T-cell (primary cell): Measurements from ENCODE around the gene MPLKIP. TPM values are rescaled to one million over a fixed set of nuclear protein-coding genes. Genes with fewer than 3 reads are reported as not detected.
A peak's percentile ranks its signal among the peaks of the same experiment; 100 is the strongest.
"Not testable (repeated sequence)": the region's sequence is repeated elsewhere in the genome, so short reads cannot be mapped to it uniquely, and the experiment has no call there.

Experiments used
- ATAC-seq, 4 experiments: fragments of 200-7000 bp in 3 of 4; fragments of 150-1000 bp in 1 of 4; cut with Tn5 transposase; replicated peaks in 1 of 4; 1 replicate in 3 of 4; 2 replicates in 1 of 4; pipeline ENCODE4 v1.10.0; 2021; ENCODE audit warnings: moderate library complexity in 3 of 4, mild to moderate bottlenecking in 2 of 4, moderate number of reproducible peaks in 1 of 4
- CTCF ChIA-PET, 2 donors: fragments of 300-600 bp; sonication (Branson Sonifier 250); formaldehyde crosslinking; loops; one replicate each; lab custom pipeline; 2022; ENCODE audit warnings: antibody characterized with exemption in 2 of 2; lab: Charles Lee
- POLR2A ChIA-PET, 2 donors: fragments of 300-600 bp; sonication (Branson Sonifier 250); formaldehyde crosslinking; loops; one replicate each; lab custom pipeline; 2022; ENCODE audit warnings: antibody characterized with exemption in 2 of 2; lab: Charles Lee
- DNase-seq, 35 experiments: peaks; one replicate each; pipeline versions ENCODE4 v3.0.0 to v3.0.0-alpha.2; 2013 to 2023
- H3K27ac ChIP-seq: one replicate; pipeline ENCODE4 v1.5.1; 2013; ENCODE audit warnings: low read length
- H3K27me3 ChIP-seq, 2 experiments: replicated peaks in 1 of 2; 1 replicate in 1 of 2; 2 replicates in 1 of 2; pipeline versions ENCODE4 v1.6.1 to v1.7.0; 2013; ENCODE audit warnings: low read length in 1 of 2, mixed read lengths in 1 of 2; ENCODE audit not compliant: control insufficient read depth in 2 of 2, insufficient read depth in 2 of 2; ENCODE audit errors: extremely low read depth in 1 of 2
- H3K36me3 ChIP-seq, 2 donors: 1 replicate in 1 of 2; 2 replicates in 1 of 2; pipeline versions ENCODE4 v1.6.1 to v1.7.0; 2013; ENCODE audit warnings: low read length in 1 of 2; ENCODE audit not compliant: control insufficient read depth in 2 of 2, insufficient read depth in 1 of 2; ENCODE audit errors: extremely low read depth in 1 of 2
- H3K4me1 ChIP-seq, 2 experiments: 1 replicate in 1 of 2; 2 replicates in 1 of 2; pipeline versions ENCODE4 v1.6.1 to v1.7.0; 2013; ENCODE audit warnings: low read length in 2 of 2, mixed read lengths in 1 of 2; ENCODE audit not compliant: insufficient read depth in 2 of 2, control insufficient read depth in 1 of 2; ENCODE audit errors: extremely low read depth in 1 of 2
- H3K4me3 ChIP-seq, 2 donors: 1 replicate in 1 of 2; 2 replicates in 1 of 2; pipeline versions ENCODE4 v1.5.1 to v1.7.0; 2013; ENCODE audit warnings: mild to moderate bottlenecking in 2 of 2, low read length in 1 of 2, moderate library complexity in 1 of 2; ENCODE audit not compliant: control insufficient read depth in 1 of 2; ENCODE audit errors: extremely low read depth in 1 of 2
- H3K9me3 ChIP-seq: 2 replicates; pipeline ENCODE4 v1.7.0; 2013
- H3K27ac Mint-ChIP-seq, 2 donors: one replicate each; pipeline ENCODE4 v1.8.0; 2020 to 2021; ENCODE audit warnings: mild to moderate bottlenecking in 2 of 2, mixed read lengths in 2 of 2
- H3K27me3 Mint-ChIP-seq, 2 donors: one replicate each; pipeline ENCODE4 v1.8.0; 2021 to 2022; ENCODE audit warnings: mixed read lengths in 2 of 2
- H3K36me3 Mint-ChIP-seq: one replicate; pipeline ENCODE4 v1.8.0; 2021; ENCODE audit warnings: mixed read lengths
- H3K4me1 Mint-ChIP-seq, 3 donors: one replicate each; pipeline ENCODE4 v1.8.0; 2020 to 2022; ENCODE audit warnings: mixed read lengths in 3 of 3, mild to moderate bottlenecking in 1 of 3
- H3K4me3 Mint-ChIP-seq, 3 donors: one replicate each; pipeline ENCODE4 v1.8.0; 2020 to 2022; ENCODE audit warnings: mild to moderate bottlenecking in 3 of 3, mixed read lengths in 3 of 3, moderate library complexity in 3 of 3
- H3K9me3 Mint-ChIP-seq, 3 donors: one replicate each; pipeline ENCODE4 v1.8.0; 2020 to 2022; ENCODE audit warnings: mixed read lengths in 3 of 3
- WGBS: methylation state at CpG from one replicate; pipeline ENCODE4 v1.1.5; 2013; ENCODE audit warnings: missing lambda C conversion rate; ENCODE audit not compliant: insufficient coverage; 5-methylcytosine and 5-hydroxymethylcytosine counted together
- total RNA-seq, 35 experiments: library from RNA in 6 of 35; stranded (reverse) in 6 of 35; fragments of 120-200 nt in 1 of 35; gene quantifications; one replicate each; pipeline versions ENCODE4 v1.2.1 to v1.2.4 and lab custom pipeline; 2013 to 2026

Gene MPLKIP
- total RNA-seq (10 to 100 TPM; 16.6 to 39.0 (median 33.8) TPM), total RNA-seq (lab: John Stamatoyannopoulos, UW) (12.6 to 45.5 (median 25.9) reads per million in 29 experiments)
- total RNA-seq (2013) = 18.0 TPM

- Mint-ChIP-seq H3K9me3 (no peaks in the 10 kb centered on the region), H3K4me3 (peak within 1 kb of the TSS; percentile 90 to 97 (median 95)), H3K4me1 (peaks cover 43% of the 10 kb centered on the region in 3 donors), H3K36me3 (no peaks in the 10 kb centered on the region), H3K27me3 (peaks cover 0 to 5% of the 10 kb centered on the region in 2 donors), H3K27ac (peak within 1 kb of the TSS; percentile 96 to 99)
- DNase-seq (peak; percentile 65 to 93 (median 82)), ATAC-seq (peak; percentile 88 to 95 (median 90))
- 1% methylated on average over 58 of the region's 75 CpGs for WGBS
- Histone ChIP-seq H3K36me3 (no peaks in the 10 kb centered on the region), H3K4me1 (peaks cover 14 to 22% of the 10 kb centered on the region in 2 experiments), H3K27ac (peak within 1 kb of the TSS; percentile 84), H3K4me3 (peak within 1 kb of the TSS; percentile 87 to 94), H3K27me3 (peaks cover 0 to 11% of the 10 kb centered on the region in 2 experiments), H3K9me3 (no peaks in the 10 kb centered on the region)
- ChIA-PET CTCF (interaction anchor here in 1 of 2 donors (0.6 kb wide), 1 partner anchor 36 kb away, joined by 3 read pairs; no protein-coding TSS in a partner anchor), POLR2A (interaction anchor here in 1 of 2 donors (0.6 to 0.7 kb wide), 2 partner anchors 36 to 402 kb away, joined by 3 read pairs; no protein-coding TSS in a partner anchor)
These were observed at the start of gene MPLKIP, which contains the start of gene SUGCT for GRCh38 chr7:40134428-40135316. TSS of gene MPLKIP (minus strand) at chr7:40134622. CDS start at chr7:40134567, 55 bp downstream. TSS of gene SUGCT (plus strand) at chr7:40135005.

GRCh38 chr7:40182452-40182851 is 48.0 kb upstream of the MPLKIP start:
- no peaks in the 10 kb centered on the region for H3K4me1 Mint-ChIP-seq

GRCh38 chr7:40177071-40177470 is 42.6 kb upstream of the MPLKIP start:
- WGBS = no CpG with 5 or more reads among the region's 5 CpGs
- no peaks in the 10 kb centered on the region for H3K36me3 ChIP-seq
- H3K27me3 ChIP-seq = peaks cover 0 to 3% of the 10 kb centered on the region in 2 experiments
- Mint-ChIP-seq H3K36me3 (no peaks in the 10 kb centered on the region), H3K4me3 (no peak overlapping the region), H3K27ac (no peak overlapping the region), H3K4me1 (no peaks in the 10 kb centered on the region), H3K9me3 (no peaks in the 10 kb centered on the region), H3K27me3 (peaks cover 3 to 6% of the 10 kb centered on the region in 2 donors)
- ChIA-PET POLR2A (no interaction called here), CTCF (no interaction called here)
- ATAC-seq = no peak
- H3K27ac ChIP-seq = no peak overlapping the region
- H3K9me3 ChIP-seq = no peaks in the 10 kb centered on the region
- no peaks in the 10 kb centered on the region for H3K4me1 ChIP-seq
- no peak overlapping the region for H3K4me3 ChIP-seq
- DNase-seq = no peak

More at GRCh38 chr7:40182452-40182851, 48.0 kb upstream of the MPLKIP start:
- WGBS = 100% methylated on average over 1 of the region's 4 CpGs
- H3K36me3 ChIP-seq = no peaks in the 10 kb centered on the region
- CTCF ChIA-PET = interaction anchor here in 1 of 2 donors (0.5 to 0.6 kb wide), 2 partner anchors 34 to 53 kb away, joined by 3 to 6 read pairs; no protein-coding TSS in a partner anchor
- no peak overlapping the region for H3K4me3 ChIP-seq
- H3K9me3 ChIP-seq = no peaks in the 10 kb centered on the region
- POLR2A ChIA-PET = no interaction called here
- DNase-seq (no peak), ATAC-seq (no peak)
- no peak overlapping the region for H3K4me3 Mint-ChIP-seq
- H3K27me3 Mint-ChIP-seq = peaks cover 0 to 2% of the 10 kb centered on the region in 2 donors
- H3K27me3 ChIP-seq = no peaks in the 10 kb centered on the region
- H3K9me3 Mint-ChIP-seq = no peaks in the 10 kb centered on the region
- H3K36me3 Mint-ChIP-seq = no peaks in the 10 kb centered on the region
- H3K4me1 ChIP-seq = no peaks in the 10 kb centered on the region
- no peak overlapping the region for H3K27ac ChIP-seq
- H3K27ac Mint-ChIP-seq = no peak overlapping the region

- ChIA-PET CTCF (interaction anchor here in 1 of 2 donors (0.5 to 0.7 kb wide), 3 partner anchors 9 to 146 kb away, joined by 3 to 4 read pairs (median 3); no protein-coding TSS in a partner anchor), POLR2A (no interaction called here)
- H3K4me1 ChIP-seq = no peaks in the 10 kb centered on the region
- Mint-ChIP-seq H3K27me3 (peaks cover 9% of the 10 kb centered on the region in 2 donors), H3K36me3 (no peaks in the 10 kb centered on the region), H3K4me1 (no peaks in the 10 kb centered on the region), H3K27ac (no peak overlapping the region), H3K9me3 (no peaks in the 10 kb centered on the region), H3K4me3 (no peak overlapping the region)
- H3K27ac ChIP-seq = no peak overlapping the region
- H3K4me3 ChIP-seq = no peak overlapping the region
- no peaks in the 10 kb centered on the region for H3K36me3 ChIP-seq
- no peak for ATAC-seq
- peaks cover 0 to 3% of the 10 kb centered on the region in 2 experiments for H3K27me3 ChIP-seq
- H3K9me3 ChIP-seq = no peaks in the 10 kb centered on the region
- no peak for DNase-seq
- WGBS = 90% methylated on average over 5 of the region's 9 CpGs
These were observed 41.5 kb upstream of the MPLKIP start for GRCh38 chr7:40175725-40176510.

- ATAC-seq, H3K36me3 Mint-ChIP-seq, H3K4me3 ChIP-seq, H3K9me3 ChIP-seq, H3K4me3 Mint-ChIP-seq, H3K4me1 Mint-ChIP-seq, DNase-seq, H3K27ac ChIP-seq, H3K27me3 ChIP-seq, H3K36me3 ChIP-seq, H3K27me3 Mint-ChIP-seq, POLR2A ChIA-PET, H3K27ac Mint-ChIP-seq, H3K4me1 ChIP-seq, H3K9me3 Mint-ChIP-seq: not testable (repeated sequence)
- 86% methylated on average over 5 of the region's 6 CpGs for WGBS
- CTCF ChIA-PET = interaction anchor here in 1 of 2 donors (0.7 kb wide), 1 partner anchor 147 kb away, joined by 4 read pairs; no protein-coding TSS in a partner anchor
These were observed 40.8 kb upstream of the MPLKIP start for GRCh38 chr7:40175256-40175655.

- H3K4me1 Mint-ChIP-seq, H3K4me3 ChIP-seq, H3K27me3 Mint-ChIP-seq, H3K27me3 ChIP-seq, H3K4me3 Mint-ChIP-seq, CTCF ChIA-PET, H3K27ac Mint-ChIP-seq, H3K27ac ChIP-seq, POLR2A ChIA-PET, H3K9me3 ChIP-seq, H3K36me3 ChIP-seq, H3K36me3 Mint-ChIP-seq, H3K4me1 ChIP-seq, H3K9me3 Mint-ChIP-seq, DNase-seq, ATAC-seq: not testable (repeated sequence)
- 86% methylated on average over 8 of the region's 13 CpGs for WGBS
These were observed 38.7 kb upstream of the MPLKIP start for GRCh38 chr7:40173121-40173520.
